Keratinocyte (primary cell): ENCODE measurements around the gene PRM1. TPM values are rescaled to one million over a fixed set of nuclear protein-coding genes. Genes with fewer than 3 reads are reported as not detected.

ENCODE experiments used
- DNase-seq: peaks from one replicate; pipeline ENCODE4 v3.0.0-alpha.2; 2011; ENCODE audit warnings: low read depth, missing footprints, low spot score
- FAIRE-seq: peaks from 2 replicates; lab custom pipeline; 2011; peaks lifted over from hg19 to GRCh38; lab: Jason Lieb, UNC
- H2AFZ ChIP-seq: 2 replicates; pipeline ENCODE4 v1.6.0; 2012; ENCODE audit warnings: low read length, control low read depth, inconsistent platforms; ENCODE audit not compliant: control insufficient read depth
- H3K27ac ChIP-seq: 2 replicates; pipeline ENCODE4 v1.5.1; 2011; ENCODE audit warnings: low read length; ENCODE audit not compliant: control insufficient read depth, insufficient read depth
- H3K27me3 ChIP-seq: 3 replicates; pipeline ENCODE4 v1.6.0; 2011; ENCODE audit warnings: low read length; ENCODE audit not compliant: control insufficient read depth, insufficient read depth; ENCODE audit errors: extremely low read depth
- H3K36me3 ChIP-seq, 2 experiments: 2 replicates in 1 of 2; 3 replicates in 1 of 2; pipeline ENCODE4 v1.5.1; 2011; ENCODE audit warnings: low read length in 2 of 2, mild to moderate bottlenecking in 1 of 2; ENCODE audit not compliant: control insufficient read depth in 2 of 2, insufficient read depth in 2 of 2; ENCODE audit errors: extremely low read depth in 1 of 2
- H3K4me1 ChIP-seq: 3 replicates; pipeline ENCODE4 v1.5.1; 2011; ENCODE audit warnings: low read length; ENCODE audit not compliant: control insufficient read depth, insufficient read depth; ENCODE audit errors: extremely low read depth
- H3K4me2 ChIP-seq: 3 replicates; pipeline ENCODE4 v1.6.0; 2011; ENCODE audit warnings: low read depth, low read length; ENCODE audit not compliant: control insufficient read depth, insufficient read depth; ENCODE audit errors: extremely low read depth
- H3K4me3 ChIP-seq, 3 experiments: fragments of 200-600 bp in 1 of 3; sonication (generic) in 1 of 3; 2 replicates in 2 of 3; 3 replicates in 1 of 3; pipeline ENCODE4 v1.5.1; 2011 to 2016; ENCODE audit warnings: low read length in 3 of 3, mild to moderate bottlenecking in 3 of 3, control low read depth in 2 of 3, inconsistent platforms in 1 of 3, low read depth in 1 of 3, mixed read lengths in 1 of 3, mixed run types in 1 of 3, moderate library complexity in 1 of 3; ENCODE audit not compliant: control insufficient read depth in 2 of 3, insufficient read depth in 2 of 3; ENCODE audit errors: extremely low read depth in 1 of 3
- H3K79me2 ChIP-seq: 2 replicates; pipeline ENCODE4 v1.6.0; 2012; ENCODE audit warnings: low read length; ENCODE audit not compliant: control insufficient read depth, insufficient read depth
- H3K9ac ChIP-seq: 3 replicates; pipeline ENCODE4 v1.6.0; 2011; ENCODE audit warnings: low read length; ENCODE audit not compliant: control insufficient read depth, insufficient read depth; ENCODE audit errors: extremely low read depth
- H3K9me1 ChIP-seq: 3 replicates; pipeline ENCODE4 v1.6.0; 2011; ENCODE audit warnings: low read length; ENCODE audit not compliant: control insufficient read depth, insufficient read depth; ENCODE audit errors: extremely low read depth
- H3K9me3 ChIP-seq: 2 replicates; pipeline ENCODE4 v1.5.1; 2012; ENCODE audit warnings: low read depth, low read length; ENCODE audit not compliant: control insufficient read depth
- H4K20me1 ChIP-seq: 3 replicates; pipeline ENCODE4 v1.6.0; 2011; ENCODE audit warnings: low read length; ENCODE audit not compliant: control insufficient read depth, insufficient read depth; ENCODE audit errors: extremely low read depth
- EZH2 ChIP-seq: IDR thresholded peaks from one replicate; pipeline ENCODE4 v1.6.1; 2012; ENCODE audit warnings: inconsistent platforms, mild to moderate bottlenecking, low read length, moderate library complexity
- dilution Hi-C: fragments of 300-500 bp; cut with MboI; formaldehyde crosslinking; loops from one replicate; pipeline ENCODE4 v1.7.0; 2020; ENCODE audit warnings: low sequenced_read_pairs; ENCODE audit not compliant: extremely low pct_ligation_motif_present
- polyA plus RNA-seq, 5 experiments: library from polyadenylated mRNA; depleted of rRNA in 3 of 5; stranded (reverse) in 3 of 5; stranded (forward) in 1 of 5; unstranded in 1 of 5; fragments of >200 nt; gene quantifications; 1 replicate in 1 of 5; 2 replicates in 3 of 5; 3 replicates in 1 of 5; pipeline versions ENCODE4 v1.2.1 to v1.2.3, GENCODE V29; 2011 to 2012; ENCODE audit warnings: missing spikeins in 2 of 5, low read depth in 1 of 5, low replicate concordance in 1 of 5
- TF ChIP-seq, protein P1 (sequence below), 3 experiments: IDR thresholded peaks in 1 of 3; conservative IDR thresholded peaks in 1 of 3; optimal IDR thresholded peaks in 1 of 3; 2 replicates in 2 of 3; 3 replicates in 1 of 3; pipeline versions ENCODE3 to v1.5.1; 2011; ENCODE audit warnings: low read length in 3 of 3, mild to moderate bottlenecking in 3 of 3, moderate library complexity in 2 of 3, control low read depth in 1 of 3, inconsistent platforms in 1 of 3; ENCODE audit not compliant: insufficient read depth in 2 of 3; ENCODE audit errors: extremely low read depth in 1 of 3

Gene PRM1
- polyA plus RNA-seq, 1 donor (not counting 4 experiments of a cell fraction or from before 2014, with no cell fraction given), result not detected

DNA sequence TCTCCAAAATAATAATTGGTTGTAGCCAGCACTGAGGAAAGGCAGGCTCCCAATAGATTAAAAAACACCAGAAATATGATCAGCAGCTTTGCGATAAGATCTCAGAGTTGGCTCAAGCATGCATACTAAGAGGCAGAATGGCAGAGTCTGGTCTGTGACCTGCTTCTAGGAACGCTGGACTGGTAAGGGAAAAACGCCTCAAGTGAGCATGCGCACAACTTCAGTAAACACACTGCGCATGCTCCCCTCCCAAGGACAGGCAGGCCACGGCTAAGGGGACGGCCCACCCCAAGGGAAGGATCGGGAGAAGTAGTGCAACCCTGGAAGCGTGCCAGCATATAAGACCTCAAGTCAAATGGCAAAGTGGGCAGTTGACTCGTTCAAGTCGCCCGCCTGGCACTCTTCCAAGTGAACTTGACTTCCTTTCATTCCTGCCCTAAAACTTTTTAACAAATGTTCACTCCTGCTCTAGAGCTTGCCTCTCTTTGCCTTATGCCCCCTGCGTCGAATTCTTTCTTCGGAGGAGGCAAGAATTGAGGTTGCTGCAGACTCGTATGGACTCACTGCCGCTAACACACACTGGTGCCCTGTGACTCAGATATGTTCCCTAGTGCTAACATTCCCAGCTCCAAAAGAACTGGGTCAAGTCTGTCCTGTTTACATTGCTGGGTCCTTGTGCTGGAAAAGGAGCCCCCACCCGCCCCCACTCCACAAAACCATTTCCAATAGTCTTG lies 22.4 kb upstream of the PRM1 start:
- Histone ChIP-seq H4K20me1 (no peaks in the 10 kb centered on the region), H2AFZ (peak overlapping the region; percentile 8), H3K79me2 (no peaks in the 10 kb centered on the region), H3K4me1 (peaks cover 3% of the 10 kb centered on the region), H3K9me3 (no peaks in the 10 kb centered on the region), H3K4me3 (peak overlapping the region in 1 of 3 experiments; percentile 31), H3K9me1 (no peaks in the 10 kb centered on the region), H3K4me2 (peak overlapping the region; percentile 55), H3K9ac (no peak overlapping the region), H3K36me3 (no peaks in the 10 kb centered on the region), H3K27ac (no peak overlapping the region), H3K27me3 (no peaks in the 10 kb centered on the region)
- DNase-seq (peak; percentile 19), FAIRE-seq (no peak)
- TF ChIP-seq, protein P1, sequence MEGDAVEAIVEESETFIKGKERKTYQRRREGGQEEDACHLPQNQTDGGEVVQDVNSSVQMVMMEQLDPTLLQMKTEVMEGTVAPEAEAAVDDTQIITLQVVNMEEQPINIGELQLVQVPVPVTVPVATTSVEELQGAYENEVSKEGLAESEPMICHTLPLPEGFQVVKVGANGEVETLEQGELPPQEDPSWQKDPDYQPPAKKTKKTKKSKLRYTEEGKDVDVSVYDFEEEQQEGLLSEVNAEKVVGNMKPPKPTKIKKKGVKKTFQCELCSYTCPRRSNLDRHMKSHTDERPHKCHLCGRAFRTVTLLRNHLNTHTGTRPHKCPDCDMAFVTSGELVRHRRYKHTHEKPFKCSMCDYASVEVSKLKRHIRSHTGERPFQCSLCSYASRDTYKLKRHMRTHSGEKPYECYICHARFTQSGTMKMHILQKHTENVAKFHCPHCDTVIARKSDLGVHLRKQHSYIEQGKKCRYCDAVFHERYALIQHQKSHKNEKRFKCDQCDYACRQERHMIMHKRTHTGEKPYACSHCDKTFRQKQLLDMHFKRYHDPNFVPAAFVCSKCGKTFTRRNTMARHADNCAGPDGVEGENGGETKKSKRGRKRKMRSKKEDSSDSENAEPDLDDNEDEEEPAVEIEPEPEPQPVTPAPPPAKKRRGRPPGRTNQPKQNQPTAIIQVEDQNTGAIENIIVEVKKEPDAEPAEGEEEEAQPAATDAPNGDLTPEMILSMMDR (optimal IDR thresholded peaks at IDR 0.05 in 1 of 3, IDR thresholded peaks at IDR 0.05 in 1 of 3, conservative IDR thresholded peaks at IDR 0.05 in 1 of 3; ENCODE audit: extremely low read depth in 1 of 3, insufficient read depth in 2 of 3, low read length in 3 of 3), result no peak
- no peak for TF ChIP-seq EZH2
- dilution Hi-C loops, result no loop called here

DNA sequence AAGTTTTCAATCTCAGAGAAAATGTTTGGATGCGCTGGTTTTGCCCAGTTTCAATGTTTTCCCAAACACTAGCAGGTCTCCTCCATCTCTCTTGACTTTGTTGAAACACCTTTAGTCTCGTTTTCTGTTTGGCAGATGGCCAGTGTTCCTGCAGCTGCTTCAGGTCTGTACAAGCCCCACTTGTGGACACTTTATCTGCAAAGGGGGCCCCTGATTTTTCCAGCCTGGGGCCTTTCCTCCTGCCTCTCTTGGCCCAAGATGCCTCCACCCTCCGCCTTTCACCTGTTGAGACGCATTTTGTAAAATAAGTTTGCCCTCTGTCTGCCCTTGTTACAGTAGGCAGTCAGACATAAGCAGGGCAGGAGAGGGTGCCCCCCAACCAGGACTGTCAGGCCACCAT lies 21.8 kb upstream of the PRM1 start:
- dilution Hi-C loops, result no loop called here
- Histone ChIP-seq H3K4me3 (no peak overlapping the region), H4K20me1 (no peaks in the 10 kb centered on the region), H3K36me3 (no peaks in the 10 kb centered on the region), H3K27me3 (no peaks in the 10 kb centered on the region), H3K27ac (no peak overlapping the region), H3K9me3 (no peaks in the 10 kb centered on the region), H3K9me1 (no peaks in the 10 kb centered on the region), H3K4me2 (peak overlapping the region; percentile 55), H3K4me1 (peaks cover 3% of the 10 kb centered on the region), H2AFZ (no peak overlapping the region), H3K79me2 (no peaks in the 10 kb centered on the region), H3K9ac (no peak overlapping the region)
- FAIRE-seq, result no peak
- TF ChIP-seq, protein P1 (optimal IDR thresholded peaks at IDR 0.05 in 1 of 3, IDR thresholded peaks at IDR 0.05 in 1 of 3, conservative IDR thresholded peaks at IDR 0.05 in 1 of 3; ENCODE audit: extremely low read depth in 1 of 3, insufficient read depth in 2 of 3, low read length in 3 of 3), result no peak
- TF ChIP-seq EZH2, result no peak
- no peak for DNase-seq
